ENCODE data around the gene RAB5B. TPM values are rescaled to one million over a fixed set of nuclear protein-coding genes. Genes with fewer than 3 reads are reported as not detected.
"Not testable (repeated sequence)": the region's sequence is repeated elsewhere in the genome, so short reads cannot be mapped to it uniquely, and the experiment has no call there.

Gene RAB5B
- polyA plus RNA-seq, 4 donors, result 155 to 162 (median 160) TPM

DNA sequence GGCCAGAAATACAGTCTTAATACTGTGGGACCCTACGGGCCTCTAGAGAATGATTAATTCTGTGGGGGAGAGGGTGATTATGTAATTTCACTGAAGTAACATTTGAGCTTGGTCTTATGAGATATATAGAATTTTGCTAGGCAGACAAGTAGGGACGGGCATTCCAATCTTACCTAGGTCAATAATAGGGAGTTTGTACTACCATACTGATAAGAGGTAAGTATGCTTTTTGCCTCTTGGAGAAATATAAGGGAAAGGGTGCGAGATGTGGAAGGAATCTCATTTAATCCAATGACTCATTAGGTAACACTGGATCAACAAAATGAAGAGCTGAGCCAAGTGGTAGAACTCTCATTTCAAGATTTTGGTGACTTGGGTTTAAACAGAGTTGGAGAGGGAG lies 5.2 kb downstream of the RAB5B start:
- DNase-seq (ENCODE audit: low read depth in 4 of 4, low spot score in 2 of 4), result no peak

DNA sequence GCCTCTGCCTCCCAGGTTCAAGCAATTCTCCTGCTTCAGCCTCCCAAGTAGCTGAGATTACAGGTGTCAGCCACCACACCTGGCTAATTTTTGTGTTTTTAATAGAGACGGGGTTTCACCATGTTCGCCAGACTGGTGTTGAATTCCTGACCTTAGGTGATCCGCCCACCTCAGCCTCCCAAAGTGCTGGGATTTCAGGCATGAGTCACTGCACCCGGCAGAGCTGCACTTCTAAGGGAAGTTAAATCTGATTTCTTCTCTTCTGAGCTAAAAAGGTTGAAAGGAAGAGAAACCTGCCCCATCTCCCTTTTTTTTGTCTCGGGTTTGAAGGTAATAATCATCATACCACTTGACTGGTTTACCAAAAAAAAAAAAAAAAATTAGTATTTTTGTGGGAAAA lies 8.0 kb downstream of the RAB5B start:
- DNase-seq (ENCODE audit: low read depth in 4 of 4, low spot score in 2 of 4), result not testable (repeated sequence)

DNA sequence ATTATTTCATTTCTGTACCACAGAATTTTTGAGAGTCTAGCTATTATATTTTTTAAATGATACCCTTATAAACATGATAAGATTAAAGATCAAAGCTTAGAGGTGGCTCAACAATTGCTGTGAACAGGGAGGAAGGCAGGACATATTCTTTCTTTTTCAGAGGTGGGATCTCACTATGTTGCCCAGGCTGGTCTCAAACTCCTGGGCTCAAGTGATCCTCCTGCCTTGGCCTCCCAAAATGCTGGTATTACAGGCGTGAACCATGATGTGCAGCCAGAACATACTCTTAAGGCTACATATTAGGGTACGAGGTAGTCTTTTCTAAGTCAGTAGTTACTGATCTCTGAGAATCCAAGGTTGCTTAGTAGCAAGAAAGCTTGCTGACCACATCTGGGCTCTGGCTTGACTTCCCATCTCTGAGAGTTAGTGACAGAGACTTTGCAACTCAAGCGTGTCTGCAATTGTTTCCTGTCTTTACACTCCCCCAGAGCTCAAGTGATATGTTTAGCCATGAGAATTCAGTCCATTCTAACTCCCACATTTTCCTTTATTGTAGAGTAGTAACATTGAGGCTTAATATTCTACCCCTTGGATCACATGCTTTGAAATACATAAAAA lies 8.6 kb downstream of the RAB5B start:
- DNase-seq (ENCODE audit: low read depth in 4 of 4, low spot score in 2 of 4), result no peak

DNA sequence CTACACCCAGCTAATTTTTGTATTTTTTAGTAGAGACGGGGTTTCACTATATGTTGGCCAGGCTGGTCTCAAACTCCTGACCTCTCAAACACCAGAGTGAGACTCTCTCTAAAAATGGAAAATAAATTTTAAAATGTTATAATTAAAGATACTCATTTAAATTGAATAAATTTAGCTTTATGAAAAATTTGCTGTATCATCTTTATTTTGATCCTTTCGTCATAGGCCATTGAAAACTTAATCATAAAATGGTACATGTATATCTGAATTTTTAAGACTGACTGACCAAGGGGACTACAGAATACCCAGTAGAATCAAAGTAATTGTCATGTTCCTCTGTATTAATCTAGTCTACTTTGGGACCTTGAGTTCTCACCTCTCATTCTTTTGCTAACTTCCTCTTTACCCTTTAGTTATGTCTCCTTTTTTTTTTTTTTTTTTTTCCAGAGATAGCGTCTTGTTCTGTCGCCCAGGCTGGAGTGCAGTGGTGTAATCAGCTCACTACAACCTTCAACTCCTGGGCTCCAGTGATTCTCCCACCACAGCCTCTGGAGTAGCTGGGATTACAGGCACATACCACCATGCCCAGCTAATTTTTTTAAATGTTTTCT lies 9.5 kb downstream of the RAB5B start:
- no peak for DNase-seq (ENCODE audit: low read depth in 4 of 4, low spot score in 2 of 4)

DNA sequence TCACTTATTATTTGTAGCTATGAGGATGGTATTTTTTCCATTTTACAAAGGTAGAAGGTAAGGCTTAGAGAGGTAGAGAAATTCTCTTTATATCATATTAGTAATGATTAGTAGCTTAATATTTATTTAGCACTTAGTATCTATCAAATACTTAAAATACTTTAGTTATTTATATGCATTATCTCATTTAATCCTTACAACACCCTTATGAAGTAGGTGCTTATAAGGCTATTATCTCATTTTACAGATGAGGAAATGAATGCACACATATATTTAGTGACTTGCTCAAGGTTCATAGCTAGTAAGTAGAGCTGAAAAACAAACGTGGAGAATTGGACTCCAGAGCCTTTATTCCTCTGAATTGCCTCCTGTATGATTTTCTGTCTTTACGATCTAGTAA lies 11.0 kb downstream of the RAB5B start:
- DNase-seq (ENCODE audit: low read depth in 4 of 4, low spot score in 2 of 4), result no peak

DNA sequence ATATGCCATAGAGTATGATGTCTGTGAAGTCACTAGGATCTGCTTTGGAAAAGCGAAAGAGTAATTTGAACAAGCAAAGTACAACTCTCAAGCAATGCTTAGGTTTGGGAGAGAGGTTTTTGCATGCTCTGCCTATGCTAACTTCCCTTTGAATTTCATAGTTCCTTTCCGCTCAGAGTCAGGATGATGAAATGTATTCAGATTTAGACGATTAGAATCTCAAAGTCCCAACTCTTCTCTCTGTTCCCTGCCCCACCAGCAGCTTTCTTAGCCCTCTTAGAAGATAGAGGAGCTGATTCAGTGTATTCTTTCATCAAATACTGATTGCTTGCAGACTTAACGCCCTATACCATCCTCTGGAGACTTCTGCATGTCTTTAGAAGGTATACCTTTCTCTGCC lies 11.5 kb downstream of the RAB5B start:
- DNase-seq (ENCODE audit: low read depth in 4 of 4, low spot score in 2 of 4), result no peak

DNA sequence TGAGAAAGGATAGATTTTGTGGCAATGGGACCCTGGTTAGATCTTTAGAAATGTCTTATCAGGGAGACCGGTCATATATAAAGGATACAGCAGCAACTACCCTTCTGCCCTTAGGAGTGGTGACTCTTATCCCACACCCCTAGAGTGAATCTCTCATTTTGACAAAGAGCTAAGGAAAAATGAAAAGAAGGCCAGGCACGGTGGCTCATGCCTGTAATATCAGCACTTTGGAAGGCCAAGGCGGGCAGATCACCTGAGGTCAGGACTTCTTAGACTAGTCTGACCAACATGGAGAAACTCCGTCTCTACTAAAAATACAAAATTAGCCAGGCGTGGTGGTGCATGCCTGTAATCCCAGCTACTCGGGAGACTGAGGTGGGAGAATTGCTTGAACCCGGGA lies 12.1 kb downstream of the RAB5B start:
- not testable (repeated sequence) for DNase-seq (ENCODE audit: low read depth in 4 of 4, low spot score in 2 of 4)

DNA sequence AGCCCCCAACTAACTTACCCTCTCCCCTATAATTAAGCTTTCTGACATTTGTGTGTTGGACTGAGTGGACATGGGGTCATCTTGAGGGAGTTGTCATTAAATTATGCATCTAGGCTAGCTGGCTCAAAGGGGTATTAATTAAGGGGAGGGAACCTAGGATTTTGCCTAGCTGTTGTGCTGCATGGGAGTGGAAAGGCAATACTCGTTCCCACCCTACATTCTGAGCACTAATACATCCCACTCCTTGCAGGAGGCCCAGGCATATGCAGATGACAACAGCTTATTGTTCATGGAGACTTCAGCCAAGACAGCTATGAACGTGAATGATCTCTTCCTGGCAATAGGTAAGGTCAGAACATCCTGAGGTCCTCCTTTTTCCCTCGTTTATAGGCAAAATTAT lies 17.2 kb downstream of the RAB5B start:
- no peak for DNase-seq (ENCODE audit: low read depth in 4 of 4, low spot score in 2 of 4)

DNA sequence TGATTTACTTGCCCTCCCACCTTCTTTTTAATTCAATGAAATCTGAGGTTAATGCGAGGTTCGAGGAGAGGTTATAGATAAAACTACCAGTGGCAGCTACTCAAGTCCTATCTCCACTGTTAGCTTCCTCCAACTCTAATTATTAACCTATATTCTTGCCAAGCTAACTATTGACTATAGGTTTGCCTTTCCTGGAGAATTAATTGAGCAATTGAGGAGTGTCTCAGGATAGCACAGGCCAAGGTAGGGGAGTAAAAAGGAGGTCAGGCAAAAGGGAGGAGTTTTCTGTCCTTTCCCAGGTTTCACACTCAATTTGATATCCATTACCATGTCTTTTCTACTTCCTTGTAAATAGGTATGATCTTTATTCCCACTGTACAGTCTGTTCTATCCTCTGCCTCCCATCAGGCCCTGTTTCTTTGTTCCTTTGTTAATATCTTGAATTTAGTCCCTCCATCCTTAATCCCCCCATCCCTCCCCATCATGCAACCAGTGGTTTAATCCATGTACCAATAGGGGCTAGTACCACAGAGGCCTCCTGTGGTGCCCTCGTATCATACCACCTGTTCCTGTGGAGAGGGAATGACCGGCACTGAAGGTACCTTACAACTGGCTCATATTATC lies 19.5 kb downstream of the RAB5B start:
- DNase-seq (ENCODE audit: low read depth in 4 of 4, low spot score in 2 of 4), result no peak

DNA sequence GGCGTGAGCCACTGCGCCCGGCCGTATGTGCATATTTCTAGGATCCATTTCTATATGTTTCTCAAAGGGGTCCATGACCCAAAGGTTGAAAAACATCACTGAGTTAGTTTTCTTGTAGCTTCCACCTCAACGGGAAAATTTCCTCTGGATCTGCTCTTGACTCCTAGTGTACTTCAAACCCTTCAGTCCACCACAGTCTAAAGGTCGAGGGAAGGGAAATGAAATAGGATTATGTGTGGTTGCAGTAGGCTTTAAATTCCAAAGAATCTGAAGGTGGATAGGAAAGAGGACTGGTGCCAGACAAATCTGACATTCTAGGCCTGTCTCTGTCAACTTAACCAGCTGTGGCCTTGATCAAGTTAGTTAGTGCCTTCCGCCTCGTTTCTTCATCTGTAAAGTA lies 21.5 kb downstream of the RAB5B start:
- no peak for DNase-seq (ENCODE audit: low read depth in 4 of 4, low spot score in 2 of 4)

DNA sequence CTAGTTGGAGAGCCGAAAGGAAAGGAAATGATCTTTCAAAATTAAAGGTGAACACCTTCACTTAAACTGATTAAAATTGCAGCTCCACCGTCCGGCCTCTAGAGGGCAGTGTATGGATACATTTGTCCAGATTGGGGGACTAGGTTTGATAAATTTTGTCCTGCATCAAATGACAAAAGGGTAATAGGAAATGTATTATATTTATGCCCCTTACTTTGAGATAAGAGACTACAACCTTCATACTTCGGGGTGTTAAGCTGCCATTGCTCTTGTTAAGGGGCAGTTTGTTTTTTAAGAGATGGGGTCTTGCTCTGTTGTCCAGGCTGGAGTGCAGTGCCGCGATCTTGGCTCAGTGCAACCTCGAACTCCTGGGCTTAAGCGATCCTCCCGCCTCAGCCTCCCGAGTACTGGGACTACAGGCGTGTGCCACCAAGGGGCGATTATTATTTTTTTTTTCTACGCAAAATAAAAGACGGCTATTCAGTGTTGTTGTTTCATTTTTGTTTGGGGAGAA lies 22.4 kb downstream of the RAB5B start:
- DNase-seq (ENCODE audit: low read depth in 4 of 4, low spot score in 2 of 4), result peak in 1 of 4 donors; percentile 70

DNA sequence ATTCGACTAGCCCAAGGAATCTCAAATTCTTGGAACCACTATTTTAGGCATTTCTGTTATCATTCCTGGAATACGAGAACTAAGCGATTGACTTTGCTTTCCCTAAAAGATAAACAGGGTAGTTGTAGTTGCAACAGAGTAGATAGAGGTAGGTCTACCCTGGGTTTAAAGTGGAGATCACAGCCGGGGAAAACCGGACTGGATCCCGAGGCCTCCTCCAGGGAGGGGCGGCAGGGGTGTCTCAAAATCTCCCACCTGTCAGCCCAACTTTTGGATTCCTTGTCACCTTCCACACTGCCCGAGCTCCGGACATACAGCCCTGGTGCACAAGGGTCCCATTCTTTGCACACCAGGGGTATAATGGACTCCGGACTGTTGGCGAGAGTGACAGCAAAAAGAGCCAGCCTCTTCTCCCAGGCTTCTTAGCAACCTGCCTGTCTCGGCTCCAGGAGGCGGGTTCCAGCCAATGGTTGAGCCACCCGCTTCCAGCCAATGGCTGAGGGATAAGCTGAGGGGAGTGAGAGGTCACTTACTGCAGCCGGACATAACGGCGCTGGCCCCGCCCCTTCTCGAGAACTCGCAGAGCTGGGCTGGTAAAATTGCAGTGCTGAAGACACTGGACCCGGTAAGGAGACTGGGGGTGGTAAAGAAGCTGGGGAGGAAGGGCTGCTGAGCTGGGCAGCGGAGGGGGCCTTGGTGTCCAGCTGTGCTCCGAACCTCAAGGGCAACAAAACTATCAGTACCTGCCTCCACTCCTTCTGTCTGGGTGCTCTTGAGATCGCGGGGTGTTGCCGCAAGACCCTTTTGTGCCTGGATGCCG lies 23.0 kb downstream of the RAB5B start, which contains the start of gene SUOX:
Gene SUOX (plus strand): TSS at position 562 of the 820 bp plus-strand sequence. CDS start 4,946 bp downstream, outside the sequence.
- DNase-seq (ENCODE audit: low read depth in 4 of 4, low spot score in 2 of 4), result peak; percentile 75 to 95 (median 88)

DNA sequence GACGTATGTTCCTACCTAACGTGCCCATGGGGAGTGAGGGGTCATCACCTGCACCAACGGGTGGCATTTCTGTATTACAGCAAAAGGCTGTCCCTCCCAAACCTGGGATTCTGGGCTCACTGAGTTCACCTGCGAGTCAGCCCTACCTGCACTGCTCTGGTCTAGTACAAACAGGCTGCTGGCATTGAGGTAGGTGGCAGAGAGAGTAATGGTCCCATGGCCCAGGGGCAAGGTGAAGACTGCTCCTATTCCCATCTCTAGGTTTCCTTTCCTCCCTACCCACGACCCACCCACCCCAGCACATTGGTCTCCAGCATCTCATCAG lies 23.6 kb downstream of the RAB5B start:
- no peak for DNase-seq (ENCODE audit: low read depth in 4 of 4, low spot score in 2 of 4)

DNA sequence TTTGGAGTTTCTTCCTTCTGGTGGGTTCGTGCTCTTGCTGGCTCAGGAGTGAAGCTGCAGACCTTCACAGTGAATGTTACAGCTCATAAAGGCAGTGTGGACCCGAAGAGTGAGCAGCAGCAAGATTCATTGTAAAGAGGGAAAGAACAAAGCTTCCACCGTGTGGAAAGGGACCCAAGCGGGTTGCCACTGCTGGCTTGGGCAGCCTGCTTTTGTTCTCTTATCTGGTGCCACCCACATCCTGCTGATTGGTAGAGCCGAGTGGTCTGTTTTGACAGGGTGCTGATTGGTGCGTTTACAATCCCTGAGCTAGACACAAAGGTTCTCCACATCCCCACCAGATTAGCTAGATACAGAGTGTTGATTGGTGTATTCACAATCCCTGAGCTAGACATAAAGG lies 25.6 kb downstream of the RAB5B start:
- DNase-seq (ENCODE audit: low read depth in 4 of 4, low spot score in 2 of 4), result not testable (repeated sequence)

DNA sequence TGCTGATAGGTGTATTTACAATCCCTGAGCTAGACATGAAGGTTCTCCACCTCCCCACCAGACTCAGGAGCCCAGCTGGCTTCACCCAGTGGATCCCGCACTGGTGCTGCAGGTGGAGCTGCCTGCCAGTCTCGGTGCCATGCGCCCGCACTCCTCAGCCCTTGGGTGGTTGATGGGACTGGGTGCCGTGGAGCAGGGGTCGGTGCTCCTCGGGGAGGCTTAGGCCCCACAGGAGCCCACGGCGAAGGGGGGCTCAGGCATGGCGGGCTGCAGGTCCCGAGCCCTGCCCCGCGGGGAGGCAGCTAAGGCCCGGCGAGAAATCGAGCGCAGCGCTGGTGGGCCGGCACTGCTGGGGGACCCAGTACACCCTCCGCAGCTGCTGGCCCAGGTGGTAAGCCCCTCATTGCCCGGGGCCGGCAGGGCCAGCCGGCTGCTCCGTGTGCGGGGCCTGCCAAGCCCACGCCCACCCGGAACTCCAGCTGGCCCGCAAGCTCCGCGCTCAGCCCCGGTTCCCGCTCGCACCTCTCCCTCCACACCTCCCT lies 26.2 kb downstream of the RAB5B start:
- not testable (repeated sequence) for DNase-seq (ENCODE audit: low read depth in 4 of 4, low spot score in 2 of 4)

DNA sequence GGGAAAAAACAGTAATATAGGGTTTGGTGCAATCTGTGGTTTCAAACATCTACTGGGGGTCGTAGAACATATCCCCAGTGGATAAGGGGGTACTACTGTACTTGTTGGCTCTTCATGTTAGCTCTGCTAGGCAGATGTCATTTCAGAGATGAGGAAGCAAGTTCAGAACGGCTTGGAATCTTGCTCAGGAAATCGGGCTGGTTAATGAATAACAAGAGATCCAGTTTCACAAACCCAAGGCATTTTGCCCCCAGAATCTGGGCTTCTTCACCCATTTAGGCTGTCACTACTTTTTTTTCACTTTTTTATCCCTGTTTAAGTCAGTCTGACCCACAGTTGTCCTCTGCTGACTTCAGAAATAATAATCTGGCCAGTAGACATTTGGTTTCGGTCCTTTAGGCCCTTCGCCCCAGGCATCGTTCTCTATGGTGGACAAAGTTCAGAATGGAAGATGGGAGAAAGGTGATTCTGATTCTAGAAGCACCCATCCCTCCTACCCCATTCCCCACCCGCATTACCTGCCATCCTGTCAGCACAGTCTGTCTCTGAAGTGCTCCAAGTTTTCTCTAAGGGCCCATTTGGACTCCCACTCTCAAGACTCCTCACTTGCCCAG lies 27.7 kb downstream of the RAB5B start:
- no peak for DNase-seq (ENCODE audit: low read depth in 4 of 4, low spot score in 2 of 4)

DNA sequence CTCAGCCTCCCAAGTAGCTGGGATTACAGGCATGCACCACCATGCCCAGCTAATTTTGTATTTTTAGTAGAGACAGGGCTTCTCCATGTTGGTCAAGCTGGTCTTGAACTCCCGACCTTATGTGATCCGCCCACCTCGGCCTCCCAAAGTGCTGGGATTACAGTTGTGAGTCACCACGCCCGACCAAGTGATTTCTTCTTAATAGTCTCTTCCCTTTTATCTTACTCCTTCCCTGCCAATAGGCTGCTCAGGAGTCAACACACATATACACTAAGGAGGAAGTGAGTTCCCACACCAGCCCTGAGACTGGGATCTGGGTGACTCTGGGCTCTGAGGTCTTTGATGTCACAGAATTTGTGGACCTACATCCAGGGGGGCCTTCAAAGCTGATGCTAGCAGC lies 29.5 kb downstream of the RAB5B start:
- DNase-seq (ENCODE audit: low read depth in 4 of 4, low spot score in 2 of 4), result not testable (repeated sequence)

DNA sequence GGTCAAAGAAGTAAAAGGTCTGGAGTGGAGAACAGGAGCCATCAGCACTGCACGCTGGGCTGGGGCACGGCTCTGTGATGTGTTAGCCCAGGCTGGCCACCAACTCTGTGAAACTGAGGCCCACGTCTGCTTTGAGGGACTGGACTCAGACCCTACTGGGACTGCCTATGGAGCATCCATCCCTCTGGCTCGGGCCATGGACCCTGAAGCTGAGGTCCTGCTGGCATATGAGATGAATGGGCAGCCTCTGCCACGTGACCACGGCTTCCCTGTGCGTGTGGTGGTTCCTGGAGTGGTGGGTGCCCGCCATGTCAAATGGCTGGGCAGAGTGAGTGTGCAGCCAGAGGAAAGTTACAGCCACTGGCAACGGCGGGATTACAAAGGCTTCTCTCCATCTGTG lies 30.3 kb downstream of the RAB5B start:
- DNase-seq (ENCODE audit: low read depth in 4 of 4, low spot score in 2 of 4), result no peak

DNA sequence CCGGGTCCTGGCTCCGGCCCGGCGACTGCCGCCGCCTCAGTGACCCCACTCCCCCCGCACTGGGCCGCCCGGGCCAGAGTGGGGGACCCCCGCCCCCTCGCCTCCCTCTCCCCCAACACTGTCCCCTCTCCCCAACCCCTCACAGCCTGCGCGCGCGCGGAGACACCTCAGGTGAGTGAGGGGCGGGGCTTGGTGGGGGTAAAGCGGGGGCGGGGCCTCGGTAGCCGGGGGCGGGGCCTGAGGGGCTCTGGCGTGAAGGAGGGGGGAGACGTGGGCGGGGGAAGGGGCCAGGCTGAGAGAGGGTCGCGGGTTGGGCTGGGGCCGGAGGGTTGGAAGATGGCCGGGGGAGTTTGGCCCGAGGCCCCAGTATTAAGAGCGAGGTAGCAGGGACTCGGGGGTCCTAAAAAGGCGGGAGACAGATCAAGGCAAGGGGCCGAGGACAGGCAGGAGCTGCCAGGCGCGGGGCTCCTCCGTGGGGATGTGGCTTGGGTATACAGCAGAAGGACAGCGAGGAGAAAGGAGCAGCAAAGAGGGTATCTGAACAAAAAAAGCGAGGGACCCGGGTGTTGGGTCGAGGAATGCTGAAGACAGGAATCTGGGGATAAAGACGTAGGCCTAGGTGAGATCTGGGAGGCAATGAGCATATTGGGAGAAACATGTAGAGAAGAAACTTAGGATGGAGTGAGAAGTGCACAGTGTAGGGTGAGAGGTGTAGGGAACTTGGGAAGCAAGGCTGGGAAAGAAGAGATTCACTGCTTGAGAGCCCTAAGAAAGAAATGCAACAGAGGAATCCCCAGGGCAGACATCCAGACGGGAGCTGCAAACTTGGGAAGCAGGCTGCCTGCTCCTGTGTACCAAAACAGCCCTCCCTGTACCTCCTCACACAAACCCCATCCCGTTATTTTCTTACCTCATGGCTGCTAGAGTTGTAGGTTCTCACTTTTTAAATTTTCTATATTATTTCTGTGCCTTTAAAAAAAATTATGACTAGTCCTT lies 34.0 kb downstream of the RAB5B start:
- DNase-seq (ENCODE audit: low read depth in 4 of 4, low spot score in 2 of 4), result peak in 1 of 4 donors; percentile 32

All from left renal cortex interstitium (tissue), 4 donors.